ENCODE results near the gene CLRN3.

Gene CLRN3

DNA sequence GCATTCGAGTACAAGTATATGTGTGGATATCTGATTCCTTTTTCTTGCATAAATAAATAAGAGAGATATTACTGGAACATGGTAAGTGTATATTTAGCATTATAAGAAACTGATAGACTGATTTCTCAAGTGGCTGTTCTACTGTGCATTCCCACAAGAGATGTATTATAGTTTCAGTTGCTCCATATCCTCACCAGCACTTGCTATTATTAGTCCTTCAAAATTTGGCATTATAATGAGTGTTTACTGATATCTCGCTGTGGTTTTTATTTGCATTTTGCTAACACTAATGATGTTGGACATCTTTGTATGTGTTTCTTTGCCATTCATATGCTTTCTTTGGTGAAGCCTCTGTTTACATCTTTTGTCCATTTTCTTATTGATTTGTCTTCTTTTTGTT lies 4.4 kb upstream of the CLRN3 start:
- no peaks in the 10 kb centered on the region for H3F3A ChIP-seq (ENCODE audit: low read depth)
- no peaks in the 10 kb centered on the region for H3K36me3 ChIP-seq (ENCODE audit: insufficient read depth, low read length)
- H3K9me2 ChIP-seq (replicated peaks; ENCODE audit: low read depth, low read length) = no peaks in the 10 kb centered on the region
- no peaks in the 10 kb centered on the region for H3K79me2 ChIP-seq (ENCODE audit: insufficient read depth, low read length)
- no peaks in the 10 kb centered on the region for H3K27me3 ChIP-seq (ENCODE audit: insufficient read depth, low read length, poor library complexity, severe bottlenecking)
- no peak overlapping the region for H2AFZ ChIP-seq (ENCODE audit: low read length)
- H3K4me3 ChIP-seq (ENCODE audit: low read length, poor library complexity, severe bottlenecking) = no peak overlapping the region
- H3K9ac ChIP-seq (ENCODE audit: low read depth, low read length, poor library complexity, severe bottlenecking) = no peak overlapping the region
- H3K4me2 ChIP-seq (ENCODE audit: low read depth, low read length, poor library complexity, severe bottlenecking) = no peak overlapping the region
- H4K20me1 ChIP-seq (ENCODE audit: insufficient read depth, low read length, poor library complexity, severe bottlenecking) = no peaks in the 10 kb centered on the region
- TF ChIP-seq, protein P1, sequence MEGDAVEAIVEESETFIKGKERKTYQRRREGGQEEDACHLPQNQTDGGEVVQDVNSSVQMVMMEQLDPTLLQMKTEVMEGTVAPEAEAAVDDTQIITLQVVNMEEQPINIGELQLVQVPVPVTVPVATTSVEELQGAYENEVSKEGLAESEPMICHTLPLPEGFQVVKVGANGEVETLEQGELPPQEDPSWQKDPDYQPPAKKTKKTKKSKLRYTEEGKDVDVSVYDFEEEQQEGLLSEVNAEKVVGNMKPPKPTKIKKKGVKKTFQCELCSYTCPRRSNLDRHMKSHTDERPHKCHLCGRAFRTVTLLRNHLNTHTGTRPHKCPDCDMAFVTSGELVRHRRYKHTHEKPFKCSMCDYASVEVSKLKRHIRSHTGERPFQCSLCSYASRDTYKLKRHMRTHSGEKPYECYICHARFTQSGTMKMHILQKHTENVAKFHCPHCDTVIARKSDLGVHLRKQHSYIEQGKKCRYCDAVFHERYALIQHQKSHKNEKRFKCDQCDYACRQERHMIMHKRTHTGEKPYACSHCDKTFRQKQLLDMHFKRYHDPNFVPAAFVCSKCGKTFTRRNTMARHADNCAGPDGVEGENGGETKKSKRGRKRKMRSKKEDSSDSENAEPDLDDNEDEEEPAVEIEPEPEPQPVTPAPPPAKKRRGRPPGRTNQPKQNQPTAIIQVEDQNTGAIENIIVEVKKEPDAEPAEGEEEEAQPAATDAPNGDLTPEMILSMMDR (conservative IDR thresholded peaks at IDR 0.05; ENCODE audit: low read length) = no peak
- no peak for TF ChIP-seq EZH2phosphoT487 (IDR thresholded peaks at IDR 0.05; ENCODE audit: borderline replicate concordance)
- 0 out of 2 replicates have a peak, but pooled peaks cover 4% of the 10 kb centered on the region for H3K9me3 ChIP-seq (ENCODE audit: insufficient read depth, low read depth, low read length)
- H3K4me1 ChIP-seq (ENCODE audit: insufficient read depth, low read length, poor library complexity, severe bottlenecking) = no peaks in the 10 kb centered on the region

GRCh38 chr10:127896590-127896989 lies 3.8 kb upstream of the CLRN3 start:
- no peaks in the 10 kb centered on the region for H4K20me1 ChIP-seq (ENCODE audit: insufficient read depth, low read length, poor library complexity, severe bottlenecking)
- no peaks in the 10 kb centered on the region for H3K27me3 ChIP-seq (ENCODE audit: insufficient read depth, low read length, poor library complexity, severe bottlenecking)
- 0 out of 2 replicates have a peak, but pooled peaks cover 4% of the 10 kb centered on the region for H3K9me3 ChIP-seq (ENCODE audit: insufficient read depth, low read depth, low read length)
- no peak overlapping the region for H2AFZ ChIP-seq (ENCODE audit: low read length)
- no peak overlapping the region for H3K4me2 ChIP-seq (ENCODE audit: low read depth, low read length, poor library complexity, severe bottlenecking)
- TF ChIP-seq, protein P1 (conservative IDR thresholded peaks at IDR 0.05; ENCODE audit: low read length) = no peak
- no peak for TF ChIP-seq EZH2phosphoT487 (IDR thresholded peaks at IDR 0.05; ENCODE audit: borderline replicate concordance)
- H3K36me3 ChIP-seq (ENCODE audit: insufficient read depth, low read length) = no peaks in the 10 kb centered on the region
- H3F3A ChIP-seq (ENCODE audit: low read depth) = no peaks in the 10 kb centered on the region
- no peak overlapping the region for H3K9ac ChIP-seq (ENCODE audit: low read depth, low read length, poor library complexity, severe bottlenecking)
- H3K9me2 ChIP-seq (replicated peaks; ENCODE audit: low read depth, low read length) = no peaks in the 10 kb centered on the region
- no peaks in the 10 kb centered on the region for H3K4me1 ChIP-seq (ENCODE audit: insufficient read depth, low read length, poor library complexity, severe bottlenecking)
- H3K4me3 ChIP-seq (ENCODE audit: low read length, poor library complexity, severe bottlenecking) = no peak overlapping the region
- H3K79me2 ChIP-seq (ENCODE audit: insufficient read depth, low read length) = no peaks in the 10 kb centered on the region

DNA sequence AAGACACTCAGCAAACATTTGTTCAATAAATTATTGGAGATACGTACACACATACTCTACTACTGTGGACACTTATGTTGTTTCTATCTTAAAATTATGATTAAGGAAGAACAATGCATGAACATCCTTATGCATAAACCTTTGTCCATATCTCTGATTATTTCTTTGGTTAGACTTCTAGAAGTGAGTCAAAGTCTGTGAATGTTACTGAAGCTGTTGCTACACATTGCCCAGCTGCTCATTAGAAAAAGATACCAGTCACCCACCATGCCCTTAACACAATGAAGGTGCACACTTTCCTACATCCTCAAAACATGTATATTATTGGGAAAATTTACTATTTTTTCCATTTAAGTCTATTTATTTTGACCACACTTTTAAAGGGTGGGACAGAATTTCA lies 1.4 kb upstream of the CLRN3 start:
- Histone ChIP-seq H3K4me3 (ENCODE audit: low read length, poor library complexity, severe bottlenecking) (no peak overlapping the region), H3K9ac (ENCODE audit: low read depth, low read length, poor library complexity, severe bottlenecking) (no peak overlapping the region), H3K4me1 (ENCODE audit: insufficient read depth, low read length, poor library complexity, severe bottlenecking) (no peaks in the 10 kb centered on the region), H3F3A (ENCODE audit: low read depth) (no peaks in the 10 kb centered on the region), H2AFZ (ENCODE audit: low read length) (no peak overlapping the region), H3K79me2 (ENCODE audit: insufficient read depth, low read length) (no peaks in the 10 kb centered on the region), H3K27me3 (ENCODE audit: insufficient read depth, low read length, poor library complexity, severe bottlenecking) (no peaks in the 10 kb centered on the region), H4K20me1 (ENCODE audit: insufficient read depth, low read length, poor library complexity, severe bottlenecking) (no peaks in the 10 kb centered on the region), H3K9me3 (ENCODE audit: insufficient read depth, low read depth, low read length) (0 out of 2 replicates have a peak, but pooled peaks cover 4% of the 10 kb centered on the region), H3K9me2 (replicated peaks; ENCODE audit: low read depth, low read length) (no peaks in the 10 kb centered on the region), H3K4me2 (ENCODE audit: low read depth, low read length, poor library complexity, severe bottlenecking) (no peak overlapping the region), H3K36me3 (ENCODE audit: insufficient read depth, low read length) (no peaks in the 10 kb centered on the region)
- no peak for TF ChIP-seq EZH2phosphoT487 (IDR thresholded peaks at IDR 0.05; ENCODE audit: borderline replicate concordance)
- TF ChIP-seq, protein P1 (conservative IDR thresholded peaks at IDR 0.05; ENCODE audit: low read length) = no peak

All from Loucy (cell line).